A172 (cell line): ENCODE measurements around the gene ELAVL3. TPM values are rescaled to one million over a fixed set of nuclear protein-coding genes. Genes with fewer than 3 reads are reported as not detected.
"Not testable (repeated sequence)": the region's sequence is repeated elsewhere in the genome, so short reads cannot be mapped to it uniquely, and the experiment has no call there.

ENCODE experiments used
- DNase-seq: peaks from one replicate; pipeline ENCODE4 v3.0.0-alpha.2; 2015; ENCODE audit warnings: low spot score
- total RNA-seq: library from RNA; depleted of rRNA; stranded (reverse); fragments of >200 nt; shearing (Covaris generic); gene quantifications from 2 replicates; pipeline ENCODE4 v1.2.3, GENCODE V29; 2014

The ELAVL3 gene
- total RNA-seq, 1 experiment from 2014 or later, result not detected

GRCh38 chr19:11458912-11459311 is 21.9 kb downstream of the ELAVL3 start:
- DNase-seq, result not testable (repeated sequence)

- no peak for DNase-seq
Observed at GRCh38 chr19:11458236-11458900, 22.5 kb downstream of the ELAVL3 start.

GRCh38 chr19:11457831-11458230 is 23.0 kb downstream of the ELAVL3 start:
- no peak for DNase-seq

- no peak for DNase-seq
Observed at GRCh38 chr19:11457115-11457514, 23.7 kb downstream of the ELAVL3 start.

GRCh38 chr19:11456659-11457058 is 24.2 kb downstream of the ELAVL3 start:
- no peak for DNase-seq

- DNase-seq, result not testable (repeated sequence)
Observed at GRCh38 chr19:11455233-11455554, 25.7 kb downstream of the ELAVL3 start.

- DNase-seq, result no peak
Observed at GRCh38 chr19:11453468-11454341, 27.1 kb downstream of the ELAVL3 start.

- no peak for DNase-seq
Observed at GRCh38 chr19:11452620-11453310, 28.1 kb downstream of the ELAVL3 start.

GRCh38 chr19:11451871-11452619 is 28.8 kb downstream of the ELAVL3 start:
- DNase-seq, result no peak

GRCh38 chr19:11451327-11451870 is 29.4 kb downstream of the ELAVL3 start:
- no peak for DNase-seq

GRCh38 chr19:11450570-11451326 is 30.1 kb downstream of the ELAVL3 start:
- DNase-seq, result no peak

GRCh38 chr19:11448923-11449554 is 31.8 kb downstream of the ELAVL3 start:
- no peak for DNase-seq

GRCh38 chr19:11448410-11448809 is 32.4 kb downstream of the ELAVL3 start:
- DNase-seq, result no peak

GRCh38 chr19:11447347-11448262 is 33.2 kb downstream of the ELAVL3 start:
- no peak for DNase-seq

- DNase-seq, result no peak
Observed at GRCh38 chr19:11446652-11447301, 34.1 kb downstream of the ELAVL3 start.

- DNase-seq, result no peak
Observed at GRCh38 chr19:11446271-11446651, 34.6 kb downstream of the ELAVL3 start.

GRCh38 chr19:11445141-11445540 is 35.7 kb downstream of the ELAVL3 start:
- no peak for DNase-seq

- DNase-seq, result no peak
Observed at GRCh38 chr19:11444059-11444458, 36.8 kb downstream of the ELAVL3 start.

GRCh38 chr19:11437955-11438354 is 42.9 kb downstream of the ELAVL3 start:
- no peak for DNase-seq
